Activated CD4-positive, alpha-beta memory T cell treated with anti-CD3 and anti-CD28 coated beads, Interleukin-2, amount 10 ng/mL, durations not matched to agents 7 days and 5 days (primary cell): ENCODE results near the gene CYP24A1. TPM values are rescaled to one million over a fixed set of nuclear protein-coding genes. Genes with fewer than 3 reads are reported as not detected.

ENCODE experiments used
- CTCF ChIA-PET: fragments of 350-600 bp; sonication (Branson Sonifier 250); formaldehyde crosslinking; loops from one replicate; lab custom pipeline; 2021; ENCODE audit warnings: antibody characterized with exemption, inconsistent platforms; lab: Charles Lee
- POLR2A ChIA-PET: fragments of 350-600 bp; sonication (Branson Sonifier 250); formaldehyde crosslinking; loops from one replicate; lab custom pipeline; 2021; ENCODE audit warnings: antibody characterized with exemption; lab: Charles Lee
- DNase-seq: peaks from one replicate; pipeline ENCODE4 v3.0.0-alpha.2; 2020
- H3K27ac Mint-ChIP-seq: one replicate; pipeline ENCODE4 v1.8.0; 2021; ENCODE audit warnings: mild to moderate bottlenecking, mixed read lengths
- H3K27me3 Mint-ChIP-seq: one replicate; pipeline ENCODE4 v1.8.0; 2021; ENCODE audit warnings: mixed read lengths
- H3K36me3 Mint-ChIP-seq: one replicate; pipeline ENCODE4 v1.8.0; 2021; ENCODE audit warnings: low read depth, mixed read lengths
- H3K4me1 Mint-ChIP-seq: one replicate; pipeline ENCODE4 v1.8.0; 2021; ENCODE audit warnings: mixed read lengths
- H3K4me3 Mint-ChIP-seq: one replicate; pipeline ENCODE4 v1.8.0; 2021; ENCODE audit warnings: mild to moderate bottlenecking, mixed read lengths
- H3K9me3 Mint-ChIP-seq: one replicate; pipeline ENCODE4 v1.8.0; 2021; ENCODE audit warnings: mixed read lengths
- total RNA-seq, 2 experiments: library from RNA; stranded (reverse); gene quantifications; one replicate each; pipeline ENCODE4 v1.2.3, GENCODE V29; 2021

CYP24A1 gene
- total RNA-seq, 2 experiments from 2014 or later: not detected

DNA sequence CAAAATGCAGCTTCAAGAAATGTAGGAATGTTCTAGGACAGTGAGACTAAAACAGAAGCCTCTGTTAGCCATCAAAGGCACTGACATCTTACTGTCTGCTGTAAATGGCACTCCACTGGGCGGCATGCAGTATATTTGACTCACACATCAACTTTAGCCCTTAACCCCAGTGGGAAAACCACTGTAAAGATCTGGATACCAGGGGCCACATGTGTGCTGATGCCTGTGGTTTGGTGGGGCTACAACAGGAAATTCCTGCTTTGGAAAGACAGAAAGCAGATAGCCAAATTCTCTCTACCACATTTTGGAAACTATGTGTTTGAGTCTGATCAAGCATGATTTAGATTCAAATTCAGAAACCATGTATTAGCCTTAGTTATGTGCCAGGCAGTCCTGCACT, 38.4 kb upstream of the CYP24A1 start:
- peaks cover 19% of the 10 kb centered on the region for H3K36me3 Mint-ChIP-seq
- POLR2A ChIA-PET: no interaction called here
- H3K9me3 Mint-ChIP-seq: no peaks in the 10 kb centered on the region
- CTCF ChIA-PET: interaction anchor here (0.6 kb wide), 1 partner anchor 1182 kb away, joined by 3 read pairs; no protein-coding TSS in a partner anchor
- no peak for DNase-seq
- peaks cover 21% of the 10 kb centered on the region for H3K4me1 Mint-ChIP-seq
- no peak overlapping the region for H3K4me3 Mint-ChIP-seq
- H3K27me3 Mint-ChIP-seq: no peaks in the 10 kb centered on the region
- no peak overlapping the region for H3K27ac Mint-ChIP-seq

DNA sequence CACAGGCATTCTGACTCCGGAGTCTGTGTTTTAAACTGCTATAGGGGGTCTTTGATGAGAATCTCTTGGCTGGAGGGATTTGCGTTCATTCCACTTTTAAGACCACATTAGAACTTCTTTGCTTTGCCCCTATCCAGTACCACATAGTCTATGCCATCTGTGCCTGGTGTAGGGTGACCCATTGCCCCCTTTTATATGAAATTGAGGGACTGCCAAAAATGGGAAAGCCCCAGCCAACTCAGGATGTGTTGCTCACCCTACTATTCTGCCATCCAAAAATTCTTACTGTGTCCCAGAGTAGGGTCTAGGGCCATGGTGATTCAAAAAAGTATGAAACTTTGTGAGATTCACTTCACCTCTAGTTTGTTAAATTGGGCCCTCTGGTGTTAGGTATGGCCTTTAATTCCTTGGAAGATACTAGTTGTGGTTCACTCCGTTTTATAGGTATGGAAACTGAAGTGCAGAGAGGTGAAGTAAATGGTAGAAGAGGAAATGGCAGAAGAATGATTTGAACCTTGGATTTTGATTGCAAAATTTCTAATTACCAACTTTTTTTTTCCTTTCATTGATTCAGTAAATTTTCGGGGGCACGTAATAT, 35.5 kb upstream of the CYP24A1 start:
- Mint-ChIP-seq H3K27ac (no peak overlapping the region), H3K4me3 (peak overlapping the region; percentile 70), H3K36me3 (peaks cover 7% of the 10 kb centered on the region), H3K27me3 (no peaks in the 10 kb centered on the region), H3K4me1 (peaks cover 21% of the 10 kb centered on the region), H3K9me3 (no peaks in the 10 kb centered on the region)
- no peak for DNase-seq
- POLR2A ChIA-PET: interaction anchor here (1.3 to 2.5 kb wide), 4 partner anchors 12 to 273 kb away, joined by 3 to 8 read pairs (median 4); no protein-coding TSS in a partner anchor
- CTCF ChIA-PET: interaction anchor here (1.1 to 3.9 kb wide), 5 partner anchors 9 to 131 kb away, joined by 4 to 21 read pairs (median 13); no protein-coding TSS in a partner anchor

DNA sequence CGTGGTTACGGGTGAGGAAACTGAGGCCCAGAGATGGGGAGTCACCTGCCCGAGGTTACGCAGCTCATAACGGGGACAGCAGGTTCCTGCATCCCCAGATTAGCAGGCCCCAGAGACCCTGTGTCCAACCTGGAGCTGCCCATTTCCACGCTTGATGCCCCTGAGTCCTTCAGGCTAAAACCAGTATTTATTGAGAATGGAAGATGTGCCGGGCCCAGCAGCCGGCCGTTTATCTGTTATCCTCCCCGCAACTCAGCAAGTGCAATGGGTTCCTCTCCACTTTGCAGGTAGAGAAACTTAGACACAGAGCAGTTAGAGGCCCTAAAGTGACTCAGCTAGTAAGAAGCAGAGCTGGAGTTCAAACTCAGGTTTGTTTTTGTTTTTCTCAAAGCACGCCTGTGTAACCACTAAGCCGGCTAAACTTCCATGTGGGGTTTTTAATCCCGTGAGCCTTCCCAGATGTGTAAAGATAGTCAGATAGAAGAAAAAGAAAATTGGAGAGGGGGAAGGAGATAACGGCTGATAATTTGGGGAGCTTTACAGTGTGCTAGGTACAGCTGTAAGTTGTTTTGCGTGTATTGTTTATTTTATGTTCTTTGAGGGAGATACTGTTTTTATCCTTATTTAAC, 34.9 kb upstream of the CYP24A1 start:
- peak overlapping the region; percentile 70 for H3K4me3 Mint-ChIP-seq
- DNase-seq: peak; percentile 29
- peaks cover 7% of the 10 kb centered on the region for H3K36me3 Mint-ChIP-seq
- CTCF ChIA-PET: interaction anchor here (0.6 to 3.9 kb wide), 15 partner anchors 9 to 1234 kb away, joined by 3 to 21 read pairs (median 4); no protein-coding TSS in a partner anchor
- no peaks in the 10 kb centered on the region for H3K9me3 Mint-ChIP-seq
- no peaks in the 10 kb centered on the region for H3K27me3 Mint-ChIP-seq
- POLR2A ChIA-PET: interaction anchor here (0.9 to 2.5 kb wide), 9 partner anchors 9 to 454 kb away, joined by 3 to 8 read pairs (median 5); no protein-coding TSS in a partner anchor
- H3K4me1 Mint-ChIP-seq: peaks cover 21% of the 10 kb centered on the region
- peak overlapping the region; percentile 66 for H3K27ac Mint-ChIP-seq

DNA sequence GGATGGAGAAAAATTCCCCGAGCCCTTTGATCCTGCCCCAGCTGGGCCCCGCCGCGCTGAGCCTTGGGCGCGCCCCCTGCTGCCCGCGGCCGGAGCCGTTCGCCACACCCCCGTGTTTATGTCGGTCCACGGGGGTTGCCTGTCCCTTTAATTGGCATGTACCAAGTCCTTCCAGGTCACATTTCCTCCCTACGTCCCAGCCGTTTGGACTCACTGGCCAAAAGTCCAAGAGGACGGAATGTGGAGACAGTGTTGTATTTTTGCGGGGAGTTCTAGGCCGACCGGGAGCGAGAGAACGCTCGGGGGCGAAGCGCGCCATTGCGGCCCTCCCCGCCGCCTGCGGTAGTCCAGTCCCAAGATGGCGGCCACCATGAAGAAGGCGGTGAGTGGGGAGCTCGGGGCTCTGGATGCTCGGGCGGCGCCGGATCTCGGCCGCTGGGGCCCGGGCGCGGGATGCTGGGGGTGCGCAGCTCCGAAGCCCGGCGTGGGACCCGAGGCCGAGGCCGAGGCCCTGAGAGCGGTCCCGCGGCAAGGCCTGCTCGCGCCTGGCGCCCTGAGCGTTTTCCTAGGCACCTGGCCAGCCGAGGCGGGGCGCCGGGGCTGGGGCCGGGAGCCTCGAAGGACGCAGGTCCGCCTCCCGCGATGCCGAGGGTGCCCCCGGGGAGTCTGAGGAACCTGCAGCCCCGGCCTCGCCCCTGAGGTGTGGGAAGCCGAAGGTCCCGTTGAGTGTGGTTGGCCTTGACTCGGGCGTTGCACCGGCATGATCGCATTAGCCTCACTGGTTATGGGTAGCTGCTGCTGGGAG, 34.2 kb upstream of the CYP24A1 start, which contains the start of gene PFDN4:
Gene PFDN4, plus strand, starts transcription at position 345 of the 805 bp plus-strand sequence. Its CDS starts 14 bp downstream, at position 359.
- peak; percentile 79 for DNase-seq
- POLR2A ChIA-PET: interaction anchor here (0.9 to 2.5 kb wide), 9 partner anchors 8 to 453 kb away, joined by 3 to 8 read pairs (median 5); no protein-coding TSS in a partner anchor
- peaks cover 21% of the 10 kb centered on the region for H3K4me1 Mint-ChIP-seq
- no peaks in the 10 kb centered on the region for H3K27me3 Mint-ChIP-seq
- no peaks in the 10 kb centered on the region for H3K9me3 Mint-ChIP-seq
- CTCF ChIA-PET: interaction anchor here (0.6 to 3.9 kb wide), 16 partner anchors 8 to 1233 kb away, joined by 3 to 21 read pairs (median 4); no protein-coding TSS in a partner anchor
- peak within 1 kb of the TSS; percentile 93 for H3K4me3 Mint-ChIP-seq
- H3K27ac Mint-ChIP-seq: peak within 1 kb of the TSS; percentile 96
- H3K36me3 Mint-ChIP-seq: peaks cover 7% of the 10 kb centered on the region

DNA sequence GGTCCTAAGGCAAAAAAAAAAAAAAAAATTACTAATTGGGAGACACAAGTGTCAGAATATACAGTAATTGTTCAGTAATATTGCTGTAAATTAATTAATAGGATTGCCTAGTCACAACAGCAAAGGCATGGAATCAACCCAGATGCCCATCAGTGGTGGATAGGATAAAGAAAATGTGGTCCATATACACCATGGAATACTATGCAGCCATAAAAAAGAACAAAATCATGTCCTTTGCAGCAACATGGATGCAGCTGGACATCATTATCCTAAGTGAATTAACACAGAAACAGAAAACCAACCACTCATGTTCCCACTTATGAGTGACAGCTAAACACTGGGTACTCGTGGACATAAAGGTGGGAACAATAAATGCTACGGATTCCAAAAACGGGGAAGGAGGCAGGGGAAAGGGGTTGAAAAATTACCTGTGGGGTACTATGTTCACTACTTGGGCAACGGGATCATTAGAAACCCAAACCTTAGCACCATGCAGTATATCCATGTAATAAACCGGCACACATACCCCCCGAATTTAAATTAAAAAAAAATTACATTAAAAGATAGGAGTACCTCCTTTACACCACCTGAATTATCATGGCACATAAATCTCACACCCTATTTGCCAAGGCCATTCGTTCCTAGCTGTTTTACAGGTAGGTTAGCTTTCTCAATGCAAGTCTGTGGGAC, 33.4 kb upstream of the CYP24A1 start:
- CTCF ChIA-PET: interaction anchor here (0.6 to 3.9 kb wide), 9 partner anchors 12 to 512 kb away, joined by 3 to 21 read pairs (median 6); no protein-coding TSS in a partner anchor
- Mint-ChIP-seq H3K9me3 (no peaks in the 10 kb centered on the region), H3K36me3 (peaks cover 7% of the 10 kb centered on the region), H3K4me3 (peak overlapping the region; percentile 93), H3K27me3 (peaks cover 7% of the 10 kb centered on the region), H3K4me1 (peaks cover 21% of the 10 kb centered on the region), H3K27ac (peak overlapping the region; percentile 96)
- DNase-seq: no peak
- POLR2A ChIA-PET: interaction anchor here (0.6 to 2.5 kb wide), 5 partner anchors 7 to 108 kb away, joined by 3 to 8 read pairs (median 6); no protein-coding TSS in a partner anchor

DNA sequence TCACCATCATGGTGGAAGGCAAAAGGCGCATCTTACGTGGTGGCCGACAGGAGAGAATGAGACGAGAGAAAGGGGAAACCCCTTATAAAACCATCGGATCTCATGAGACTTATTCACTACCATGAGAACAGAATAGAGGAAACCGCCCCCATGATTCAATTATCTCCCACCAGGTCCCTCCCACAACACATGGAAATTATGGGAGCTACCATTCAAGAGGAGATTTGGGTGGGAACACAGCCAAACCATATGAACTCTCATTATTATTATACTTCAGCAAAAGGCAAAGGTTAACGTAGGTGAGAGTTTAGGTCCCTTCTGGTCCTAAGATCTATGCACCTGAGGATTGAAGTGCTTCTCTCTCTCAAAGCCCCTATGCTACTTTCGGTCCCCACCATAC, 31.7 kb upstream of the CYP24A1 start:
- CTCF ChIA-PET: interaction anchor here (1.0 to 3.9 kb wide), 4 partner anchors 102 to 148 kb away, joined by 3 to 13 read pairs (median 6); no protein-coding TSS in a partner anchor
- POLR2A ChIA-PET: no interaction called here
- H3K4me3 Mint-ChIP-seq: no peak overlapping the region
- peaks cover 7% of the 10 kb centered on the region for H3K27me3 Mint-ChIP-seq
- H3K9me3 Mint-ChIP-seq: no peaks in the 10 kb centered on the region
- no peak for DNase-seq
- H3K4me1 Mint-ChIP-seq: peaks cover 18% of the 10 kb centered on the region
- H3K36me3 Mint-ChIP-seq: no peaks in the 10 kb centered on the region
- no peak overlapping the region for H3K27ac Mint-ChIP-seq

DNA sequence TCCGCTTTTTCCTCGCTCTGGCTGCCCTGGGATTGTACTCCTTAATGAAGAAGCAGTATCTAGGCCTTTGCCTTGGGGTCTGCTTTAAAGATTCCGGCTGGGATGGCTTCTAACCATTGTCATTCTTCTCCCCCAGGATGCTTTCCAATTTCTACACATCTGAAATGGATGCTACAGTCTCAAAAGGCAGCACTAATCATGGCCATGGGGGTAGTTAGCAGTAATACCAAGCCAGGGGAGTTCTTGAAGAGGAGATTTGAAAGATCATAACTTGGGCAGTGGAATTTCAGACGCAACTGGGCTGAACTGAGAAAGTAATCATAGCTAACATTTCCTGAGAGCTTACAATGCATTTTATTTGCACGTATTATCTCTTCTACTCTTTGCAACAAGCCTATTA, 30.7 kb upstream of the CYP24A1 start:
- H3K36me3 Mint-ChIP-seq: no peaks in the 10 kb centered on the region
- H3K27me3 Mint-ChIP-seq: peaks cover 7% of the 10 kb centered on the region
- no peak for DNase-seq
- no peak overlapping the region for H3K4me3 Mint-ChIP-seq
- H3K9me3 Mint-ChIP-seq: no peaks in the 10 kb centered on the region
- H3K4me1 Mint-ChIP-seq: peaks cover 9% of the 10 kb centered on the region
- ChIA-PET CTCF (interaction anchor here (1.0 to 2.2 kb wide), 3 partner anchors 101 to 147 kb away, joined by 3 to 8 read pairs (median 5); no protein-coding TSS in a partner anchor), POLR2A (no interaction called here)
- no peak overlapping the region for H3K27ac Mint-ChIP-seq

DNA sequence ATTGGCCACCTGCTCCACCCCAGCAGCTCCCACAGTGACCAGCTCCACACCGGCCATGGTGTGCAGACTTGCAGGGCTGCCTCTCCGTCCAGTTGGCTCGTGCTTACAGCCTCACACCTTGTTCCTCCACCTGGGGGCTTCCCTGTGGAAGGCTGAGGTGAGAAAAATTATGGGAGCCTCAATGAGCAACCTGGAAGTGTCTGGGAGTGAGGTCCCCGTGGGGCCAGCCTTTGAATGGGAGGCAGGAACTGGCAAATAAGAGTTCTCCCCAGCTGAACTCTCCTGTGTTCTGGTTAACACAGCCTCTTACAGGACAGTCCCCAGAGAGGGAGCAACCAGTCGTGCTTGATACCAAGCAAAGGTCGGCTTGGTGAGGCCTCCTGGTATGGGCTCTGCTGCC, 30.3 kb upstream of the CYP24A1 start:
- no peak overlapping the region for H3K4me3 Mint-ChIP-seq
- no peaks in the 10 kb centered on the region for H3K36me3 Mint-ChIP-seq
- H3K4me1 Mint-ChIP-seq: peaks cover 5% of the 10 kb centered on the region
- DNase-seq: no peak
- H3K27ac Mint-ChIP-seq: no peak overlapping the region
- peaks cover 7% of the 10 kb centered on the region for H3K27me3 Mint-ChIP-seq
- no peaks in the 10 kb centered on the region for H3K9me3 Mint-ChIP-seq
- CTCF ChIA-PET: no interaction called here
- POLR2A ChIA-PET: no interaction called here

DNA sequence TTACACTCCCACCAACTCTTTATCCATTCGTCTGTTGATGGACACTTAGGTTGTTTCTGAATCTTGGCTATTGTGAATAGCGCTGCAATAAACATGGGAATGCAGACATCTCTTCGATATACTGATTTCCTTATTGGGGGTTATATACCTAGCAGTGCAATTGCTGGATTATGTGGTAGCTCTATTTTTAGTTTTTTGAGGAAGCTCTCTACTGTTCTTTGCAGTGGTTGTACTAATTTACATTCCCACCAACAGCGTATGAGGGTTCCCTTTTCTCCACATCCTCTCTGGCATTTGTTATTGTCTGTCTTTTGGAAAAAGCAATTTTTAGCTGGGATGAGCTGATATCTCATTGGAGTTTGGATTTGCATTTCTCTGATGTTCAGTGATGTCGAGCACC, 29.5 kb upstream of the CYP24A1 start:
- H3K36me3 Mint-ChIP-seq: no peaks in the 10 kb centered on the region
- H3K27me3 Mint-ChIP-seq: peaks cover 7% of the 10 kb centered on the region
- CTCF ChIA-PET: no interaction called here
- DNase-seq: no peak
- no peaks in the 10 kb centered on the region for H3K4me1 Mint-ChIP-seq
- H3K27ac Mint-ChIP-seq: no peak overlapping the region
- H3K4me3 Mint-ChIP-seq: no peak overlapping the region
- no peaks in the 10 kb centered on the region for H3K9me3 Mint-ChIP-seq
- POLR2A ChIA-PET: no interaction called here

DNA sequence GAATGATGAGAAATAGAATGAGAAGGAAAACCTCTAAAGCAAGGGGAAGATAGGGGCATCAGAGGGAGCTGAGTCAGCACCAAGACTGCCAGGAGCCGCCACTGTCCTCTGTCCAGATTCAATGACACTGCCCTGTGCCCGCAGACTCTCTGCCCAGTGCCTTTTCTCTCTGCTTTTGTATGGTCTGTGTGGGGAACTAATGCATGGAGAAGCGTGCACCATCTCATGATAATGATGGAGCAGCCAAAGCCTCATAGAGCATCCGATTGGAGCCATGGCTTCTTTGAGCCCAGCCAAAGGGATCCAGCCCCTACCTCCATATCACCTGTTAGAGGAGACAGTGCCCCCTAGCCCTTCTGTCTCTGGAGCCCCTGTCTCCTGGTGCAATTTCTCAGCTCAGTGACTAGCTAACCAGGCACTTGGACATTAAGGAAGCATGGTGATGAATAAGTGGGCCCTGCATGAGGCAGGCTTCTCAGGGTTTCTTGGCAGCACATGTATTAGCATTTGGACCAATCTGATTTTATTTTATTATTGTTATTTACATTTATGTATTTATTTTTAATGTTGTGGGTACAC, 27.6 kb upstream of the CYP24A1 start:
- no peak for DNase-seq
- no peaks in the 10 kb centered on the region for H3K36me3 Mint-ChIP-seq
- H3K27me3 Mint-ChIP-seq: peaks cover 7% of the 10 kb centered on the region
- ChIA-PET POLR2A (no interaction called here), CTCF (interaction anchor here (1.4 to 4.7 kb wide), 5 partner anchors 8 to 105 kb away, joined by 3 to 45 read pairs (median 5); partner anchors contain the start of gene PFDN4)
- H3K4me1 Mint-ChIP-seq: no peaks in the 10 kb centered on the region
- no peak overlapping the region for H3K27ac Mint-ChIP-seq
- H3K9me3 Mint-ChIP-seq: no peaks in the 10 kb centered on the region
- no peak overlapping the region for H3K4me3 Mint-ChIP-seq

DNA sequence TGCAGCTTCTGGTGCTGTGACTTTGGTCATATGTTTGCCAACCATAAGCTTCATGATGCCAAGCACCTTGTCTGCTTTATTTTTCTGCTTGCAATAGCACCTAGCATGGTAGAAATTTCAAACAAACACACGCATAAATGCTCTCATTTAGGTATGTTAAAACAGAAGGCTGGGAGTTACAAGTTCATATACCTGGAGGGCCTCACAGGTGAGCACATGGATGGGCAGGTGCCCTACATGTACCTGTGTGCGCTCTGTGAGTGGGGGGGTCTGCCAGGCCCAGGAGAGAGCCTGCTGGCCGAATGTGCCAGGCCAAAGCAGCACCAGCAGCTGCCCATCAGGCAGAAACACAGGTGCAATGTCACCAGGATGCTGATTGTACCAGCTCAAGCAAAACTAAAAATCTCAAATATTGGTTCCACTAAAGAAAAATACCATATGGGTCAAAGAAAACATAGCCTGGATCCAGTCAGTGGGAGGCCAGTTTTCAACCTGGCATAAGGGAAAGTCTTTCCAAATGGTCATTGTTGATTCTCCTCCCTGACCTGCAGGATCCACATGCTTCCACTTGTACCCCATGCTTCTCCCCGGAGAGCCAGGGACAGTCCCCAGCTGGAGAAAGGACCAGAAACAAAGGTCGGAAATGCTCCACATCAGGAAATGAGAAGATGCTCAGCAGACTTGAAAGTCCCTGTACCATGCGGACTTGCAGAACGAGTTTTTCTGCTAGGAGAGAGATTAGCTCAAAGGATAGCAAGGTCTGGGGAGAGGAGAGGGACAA, 26.9 kb upstream of the CYP24A1 start:
- DNase-seq: no peak
- H3K27ac Mint-ChIP-seq: no peak overlapping the region
- no peaks in the 10 kb centered on the region for H3K36me3 Mint-ChIP-seq
- no peak overlapping the region for H3K4me3 Mint-ChIP-seq
- POLR2A ChIA-PET: interaction anchor here (1.2 kb wide), 1 partner anchor 7 kb away, joined by 6 read pairs; the partner anchor contains the start of gene PFDN4
- CTCF ChIA-PET: interaction anchor here (0.8 to 4.7 kb wide), 12 partner anchors 9 to 621 kb away, joined by 3 to 45 read pairs (median 4); partner anchors contain the start of gene PFDN4
- H3K9me3 Mint-ChIP-seq: no peaks in the 10 kb centered on the region
- no peaks in the 10 kb centered on the region for H3K4me1 Mint-ChIP-seq
- H3K27me3 Mint-ChIP-seq: peaks cover 12% of the 10 kb centered on the region
